OCI-LY3 (cell line): ENCODE measurements around the gene PTPRM.

Experiments
- H2AFZ ChIP-seq: fragments of 200-600, 300-600 bp; shearing (Covaris generic); 2 replicates; pipeline ENCODE4 v1.6.0; 2014; ENCODE audit warnings: antibody characterized with exemption, low read depth, low read length
- H3K27ac ChIP-seq: fragments of 200-600, 300-600 bp; sonication (generic); 2 replicates; pipeline ENCODE4 v1.5.1; 2014; ENCODE audit warnings: mild to moderate bottlenecking, low read length, moderate library complexity, mixed read lengths
- H3K27me3 ChIP-seq: fragments of 200-600, 300-600 bp; sonication (generic); 2 replicates; pipeline ENCODE4 v1.6.1; 2014; ENCODE audit warnings: low read depth, low read length, mixed read lengths
- H3K36me3 ChIP-seq: fragments of 200-600, 300-600 bp; sonication (generic); replicated peaks from 2 replicates; pipeline ENCODE3; 2014; ENCODE audit warnings: low read depth, low read length, mixed read lengths
- H3K4me1 ChIP-seq: fragments of 300-600, 200-600 bp; sonication (generic); 2 replicates; pipeline ENCODE4 v1.6.1; 2014; ENCODE audit warnings: low read length, mixed read lengths
- H3K4me2 ChIP-seq: fragments of 200-600, 300-600 bp; sonication (generic); 2 replicates; pipeline ENCODE4 v1.6.1; 2014; ENCODE audit warnings: low read length, mixed read lengths
- H3K4me3 ChIP-seq: fragments of 300-600, 200-600 bp; sonication (generic); 2 replicates; pipeline ENCODE4 v1.5.1; 2014; ENCODE audit warnings: antibody characterized with exemption, mild to moderate bottlenecking, low read length, moderate library complexity
- H3K79me2 ChIP-seq: fragments of 300-600, 200-600 bp; shearing (Covaris generic); 2 replicates; pipeline ENCODE4 v1.6.1; 2014; ENCODE audit warnings: mild to moderate bottlenecking, low read length, mixed read lengths
- H3K9ac ChIP-seq: fragments of 300-600, 200-600 bp; shearing (Covaris generic); 2 replicates; pipeline ENCODE4 v1.6.0; 2014; ENCODE audit warnings: mild to moderate bottlenecking, low read length, moderate library complexity
- H3K9me3 ChIP-seq: fragments of 200-600, 300-600 bp; shearing (Covaris generic); 2 replicates; pipeline ENCODE4 v1.6.1; 2014; ENCODE audit warnings: low read length, mixed read lengths; ENCODE audit not compliant: insufficient read depth
- H4K20me1 ChIP-seq: fragments of 200-600, 300-600 bp; sonication (generic); 2 replicates; pipeline ENCODE4 v1.6.1; 2016; ENCODE audit warnings: low read length, mixed read lengths; ENCODE audit not compliant: insufficient read depth
- CTCF ChIP-seq: fragments of 200-600, 300-600 bp; sonication (generic); IDR thresholded peaks from 2 replicates; pipeline ENCODE4 v1.5.1; 2014; ENCODE audit warnings: antibody characterized with exemption, low read length, low read depth
- EZH2phosphoT487 ChIP-seq: fragments of 200-600 bp; shearing (Covaris generic); IDR thresholded peaks from 2 replicates; pipeline ENCODE4 v1.6.1; 2018; ENCODE audit warnings: antibody characterized with exemption, mixed run types, low read depth

Gene PTPRM

GRCh38 chr18:7808992-7809391, 241.9 kb downstream of the PTPRM start:
- TF ChIP-seq CTCF (no peak), EZH2phosphoT487 (no peak)
- Histone ChIP-seq H2AFZ (no peak overlapping the region), H3K4me1 (no peaks in the 10 kb centered on the region), H3K4me3 (no peak overlapping the region), H4K20me1 (no peaks in the 10 kb centered on the region), H3K79me2 (no peaks in the 10 kb centered on the region), H3K9me3 (0 out of 2 replicates have a peak, but pooled peaks cover under 1% of the 10 kb centered on the region), H3K9ac (no peak overlapping the region), H3K27ac (no peak overlapping the region), H3K27me3 (no peaks in the 10 kb centered on the region), H3K36me3 (no peaks in the 10 kb centered on the region), H3K4me2 (no peak overlapping the region)

- TF ChIP-seq EZH2phosphoT487 (no peak), CTCF (no peak)
- H3K9ac ChIP-seq: no peak overlapping the region
- H4K20me1 ChIP-seq: no peaks in the 10 kb centered on the region
- H3K79me2 ChIP-seq: no peaks in the 10 kb centered on the region
- H3K4me1 ChIP-seq: no peaks in the 10 kb centered on the region
- no peak overlapping the region for H3K27ac ChIP-seq
- H3K4me2 ChIP-seq: no peak overlapping the region
- H2AFZ ChIP-seq: no peak overlapping the region
- H3K36me3 ChIP-seq: no peaks in the 10 kb centered on the region
- H3K4me3 ChIP-seq: no peak overlapping the region
- H3K27me3 ChIP-seq: no peaks in the 10 kb centered on the region
- H3K9me3 ChIP-seq: peaks cover 5% of the 10 kb centered on the region; the same call in 1 of the 2 replicates
Measured at GRCh38 chr18:7809455-7809854, 242.3 kb downstream of the PTPRM start.

GRCh38 chr18:7809978-7810377, 242.9 kb downstream of the PTPRM start:
- TF ChIP-seq CTCF: no peak
- TF ChIP-seq EZH2phosphoT487: no peak
- no peaks in the 10 kb centered on the region for H3K79me2 ChIP-seq
- no peaks in the 10 kb centered on the region for H3K4me1 ChIP-seq
- H3K4me3 ChIP-seq: no peak overlapping the region
- H3K9me3 ChIP-seq: peaks cover 7% of the 10 kb centered on the region; the same call in 1 of the 2 replicates
- no peaks in the 10 kb centered on the region for H3K27me3 ChIP-seq
- H2AFZ ChIP-seq: no peak overlapping the region
- no peaks in the 10 kb centered on the region for H3K36me3 ChIP-seq
- H3K9ac ChIP-seq: no peak overlapping the region
- H3K27ac ChIP-seq: no peak overlapping the region
- H3K4me2 ChIP-seq: no peak overlapping the region
- no peaks in the 10 kb centered on the region for H4K20me1 ChIP-seq

- Histone ChIP-seq H4K20me1 (no peaks in the 10 kb centered on the region), H3K36me3 (no peaks in the 10 kb centered on the region), H2AFZ (no peak overlapping the region), H3K9ac (no peak overlapping the region), H3K4me1 (no peaks in the 10 kb centered on the region), H3K9me3 (peaks cover 7% of the 10 kb centered on the region; the same call in 1 of the 2 replicates), H3K27me3 (no peaks in the 10 kb centered on the region), H3K4me2 (no peak overlapping the region), H3K4me3 (no peak overlapping the region), H3K79me2 (no peaks in the 10 kb centered on the region), H3K27ac (no peak overlapping the region)
- TF ChIP-seq CTCF (no peak), EZH2phosphoT487 (no peak)
Measured at GRCh38 chr18:7812431-7813063, 245.4 kb downstream of the PTPRM start.
